Ectodermal cell (in vitro differentiated cells): ENCODE measurements around the gene YES1.
A peak's percentile ranks its signal among the peaks of the same experiment; 100 is the strongest.

ENCODE experiments used
- H3K27ac ChIP-seq: 2 replicates; pipeline ENCODE4 v1.7.0; 2013; ENCODE audit warnings: mild to moderate bottlenecking, low read depth, low read length; ENCODE audit not compliant: insufficient read depth, poor library complexity, severe bottlenecking
- H3K27me3 ChIP-seq: 2 replicates; pipeline ENCODE4 v1.7.0; 2013; ENCODE audit warnings: mild to moderate bottlenecking, low read length; ENCODE audit not compliant: insufficient read depth, control insufficient read depth, poor library complexity, severe bottlenecking
- H3K36me3 ChIP-seq: one replicate; pipeline ENCODE4 v1.7.0; 2013; ENCODE audit warnings: low read length; ENCODE audit not compliant: control insufficient read depth, insufficient read depth
- H3K4me1 ChIP-seq: one replicate; pipeline ENCODE4 v1.7.0; 2013; ENCODE audit warnings: low read length; ENCODE audit not compliant: control insufficient read depth, insufficient read depth
- H3K4me3 ChIP-seq: 2 replicates; pipeline ENCODE4 v1.7.0; 2013; ENCODE audit warnings: low read depth, low read length, control low read depth; ENCODE audit not compliant: insufficient read depth
- H3K9me3 ChIP-seq: 2 replicates; pipeline ENCODE4 v1.7.0; 2013; ENCODE audit warnings: mild to moderate bottlenecking, low read length, moderate library complexity; ENCODE audit not compliant: control insufficient read depth
- WGBS, 2 experiments: methylation state at CpG; one replicate each; pipeline ENCODE4 v1.1.7; 2013; ENCODE audit warnings: missing lambda C conversion rate in 2 of 2; 5-methylcytosine and 5-hydroxymethylcytosine counted together

Gene YES1

DNA sequence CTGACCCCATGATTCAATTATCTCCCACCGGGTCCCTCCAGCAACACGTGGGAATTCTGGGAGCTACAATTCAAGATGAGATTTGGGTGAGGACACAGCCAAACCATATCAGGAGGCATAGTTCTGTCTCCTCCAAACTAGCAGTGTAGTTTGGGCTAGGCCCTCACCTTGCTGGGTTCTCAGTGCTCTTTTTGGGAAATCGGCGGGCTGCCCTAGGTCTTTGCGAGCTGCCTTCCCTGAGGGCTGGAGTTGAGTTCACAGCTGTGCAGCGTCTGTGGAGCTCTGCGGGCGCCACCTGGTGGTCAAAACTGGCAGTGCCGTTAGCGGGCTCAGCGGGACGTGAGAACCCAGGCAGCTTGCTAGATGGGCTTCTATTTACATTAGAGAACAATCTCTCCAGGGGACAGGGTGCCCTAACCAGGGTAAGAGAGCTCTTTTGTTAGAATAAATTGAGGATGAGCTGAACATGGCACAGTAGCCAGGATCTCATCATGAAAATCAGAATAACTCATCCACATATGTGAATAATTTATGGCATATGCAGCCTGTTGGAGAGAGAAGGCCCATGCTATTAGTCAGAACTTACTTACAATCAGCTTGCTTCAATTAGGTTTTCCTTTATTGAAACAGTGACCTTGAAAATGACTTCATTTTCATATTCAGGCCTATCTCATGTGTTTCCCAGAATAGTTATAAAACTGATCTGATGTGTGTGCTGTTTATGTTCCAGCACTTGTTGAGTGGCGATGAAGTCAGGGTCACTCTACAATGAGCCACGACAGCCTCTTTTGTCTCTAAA, 27.4 kb upstream of the YES1 start:
- H3K4me3 ChIP-seq = no peak overlapping the region
- 24 to 26% methylated on average over 14 of the region's 14 CpGs for WGBS, 2 experiments

DNA sequence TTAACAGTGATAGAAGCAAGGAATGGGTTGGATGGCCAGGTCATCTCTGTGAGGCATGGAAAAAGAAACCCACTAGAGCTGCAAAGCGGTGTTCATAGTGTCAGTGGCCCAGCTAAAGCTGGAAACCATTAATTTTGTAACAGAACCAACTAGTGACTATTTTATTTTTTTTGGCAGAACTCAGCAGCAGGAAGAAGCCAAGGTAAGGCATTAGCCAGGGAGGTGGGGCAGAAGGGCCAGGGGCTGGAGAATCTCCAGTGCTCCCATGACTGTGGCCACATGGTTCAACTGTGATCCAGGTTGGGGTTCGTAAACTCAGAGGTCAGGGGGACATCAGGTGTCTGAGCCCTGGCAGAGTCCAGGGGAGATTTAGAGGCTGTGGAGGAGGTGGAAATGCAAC, 25.9 kb upstream of the YES1 start:
- Histone ChIP-seq H3K36me3 (no peaks in the 10 kb centered on the region), H3K27ac (no peak overlapping the region), H3K4me1 (no peaks in the 10 kb centered on the region), H3K27me3 (no peaks in the 10 kb centered on the region), H3K4me3 (no peak overlapping the region), H3K9me3 (no peaks in the 10 kb centered on the region)
- 87 to 94% methylated on average over 2 of the region's 2 CpGs for WGBS, 2 experiments

More for the DNA sequence above, 27.4 kb upstream of the YES1 start:
- no peak overlapping the region for H3K27ac ChIP-seq
- H3K27me3 ChIP-seq = no peaks in the 10 kb centered on the region
- no peaks in the 10 kb centered on the region for H3K9me3 ChIP-seq
- H3K4me1 ChIP-seq = no peaks in the 10 kb centered on the region
- H3K36me3 ChIP-seq = no peaks in the 10 kb centered on the region

DNA sequence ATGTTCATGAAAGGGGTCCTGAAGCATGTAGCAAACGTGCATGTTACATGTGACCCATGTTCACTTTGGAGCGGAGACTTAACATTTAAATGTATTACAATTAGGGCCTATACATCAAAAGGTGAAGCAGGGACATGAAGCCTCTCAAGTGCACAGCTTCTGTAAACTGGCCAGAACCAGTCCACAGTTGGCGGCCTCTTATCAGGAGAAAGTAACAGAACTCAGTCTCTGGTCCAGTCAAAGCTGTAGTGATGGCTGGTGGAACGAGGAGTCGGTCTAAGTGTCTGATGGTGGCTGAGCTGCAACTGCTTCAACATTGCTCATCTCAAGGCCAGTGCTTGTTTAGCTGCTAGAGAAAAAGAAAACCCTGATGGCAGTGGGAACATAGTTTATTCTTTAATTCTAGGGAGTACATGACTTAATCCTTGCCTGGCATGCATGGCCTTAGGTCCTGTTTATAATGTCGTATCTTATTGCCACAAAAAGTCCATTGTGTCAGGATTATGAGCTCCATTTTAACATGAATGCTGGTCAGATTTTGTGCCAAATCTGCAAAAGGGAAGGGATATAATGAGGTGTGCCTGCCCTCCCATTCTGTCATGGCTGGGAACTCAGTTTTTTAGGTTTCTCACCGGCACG, 22.2 kb upstream of the YES1 start:
- 93 to 97% methylated on average over 8 of the region's 8 CpGs for WGBS, 2 experiments
- no peaks in the 10 kb centered on the region for H3K9me3 ChIP-seq
- peaks cover 13% of the 10 kb centered on the region for H3K4me1 ChIP-seq
- H3K27ac ChIP-seq = no peak overlapping the region
- H3K36me3 ChIP-seq = no peaks in the 10 kb centered on the region
- no peaks in the 10 kb centered on the region for H3K27me3 ChIP-seq
- no peak overlapping the region for H3K4me3 ChIP-seq

DNA sequence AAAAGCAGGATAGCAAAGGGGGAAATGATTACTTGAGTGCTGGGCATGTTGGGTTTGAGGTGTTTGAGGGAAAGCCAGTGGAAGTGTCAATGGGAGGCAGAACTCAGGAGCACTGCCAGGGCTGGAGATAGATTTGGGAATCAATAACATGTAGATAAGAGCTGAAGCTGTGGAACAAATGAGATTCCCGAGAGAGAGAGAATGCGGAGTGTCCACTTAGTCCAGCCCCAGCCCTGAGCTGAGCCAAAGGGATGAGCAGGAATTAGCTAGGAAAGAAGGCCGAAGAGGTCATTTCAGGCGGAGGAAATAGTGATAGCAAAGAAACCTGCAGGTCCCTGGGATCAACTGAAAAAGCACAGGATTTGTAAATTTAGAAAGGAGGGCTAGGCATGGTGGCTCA, 21.2 kb upstream of the YES1 start:
- Histone ChIP-seq H3K9me3 (no peaks in the 10 kb centered on the region), H3K27me3 (no peaks in the 10 kb centered on the region), H3K36me3 (no peaks in the 10 kb centered on the region), H3K4me3 (no peak overlapping the region), H3K4me1 (peaks cover 13% of the 10 kb centered on the region), H3K27ac (no peak overlapping the region)
- WGBS, 2 experiments = 86 to 91% methylated on average over 4 of the region's 4 CpGs

DNA sequence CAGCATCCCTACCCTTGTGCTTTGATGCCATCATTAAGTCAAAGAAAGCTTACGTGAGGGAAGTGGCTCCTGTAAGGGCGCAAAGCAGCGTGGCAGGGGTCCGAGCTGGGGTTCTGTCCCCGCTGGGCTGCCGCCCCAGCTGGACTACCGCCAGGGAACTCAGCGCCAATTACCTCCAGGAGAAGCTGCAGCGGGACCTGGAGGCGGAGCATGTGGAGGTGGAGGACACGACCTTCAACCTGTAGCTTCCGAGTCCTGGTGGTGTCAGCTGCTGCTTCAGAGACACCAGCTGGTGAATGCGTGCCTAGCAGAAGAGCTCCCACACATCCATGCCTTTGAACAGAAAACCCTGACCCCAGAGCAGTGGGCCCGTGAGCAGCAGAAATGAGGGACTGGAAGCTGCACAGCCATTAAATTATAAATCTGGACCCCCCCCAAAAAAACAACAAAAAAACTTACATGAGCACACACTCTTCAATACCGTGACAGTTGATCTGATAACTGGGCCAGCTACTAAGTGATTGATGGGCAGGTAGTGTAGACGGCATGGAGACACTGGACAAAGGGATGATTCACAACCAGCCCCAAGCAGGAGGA, 20.1 kb upstream of the YES1 start:
- Histone ChIP-seq H3K27me3 (no peaks in the 10 kb centered on the region), H3K4me1 (peaks cover 13% of the 10 kb centered on the region), H3K4me3 (no peak overlapping the region), H3K27ac (no peak overlapping the region), H3K9me3 (no peaks in the 10 kb centered on the region), H3K36me3 (no peaks in the 10 kb centered on the region)
- WGBS, 2 experiments = 29 to 31% methylated on average over 16 of the region's 16 CpGs

DNA sequence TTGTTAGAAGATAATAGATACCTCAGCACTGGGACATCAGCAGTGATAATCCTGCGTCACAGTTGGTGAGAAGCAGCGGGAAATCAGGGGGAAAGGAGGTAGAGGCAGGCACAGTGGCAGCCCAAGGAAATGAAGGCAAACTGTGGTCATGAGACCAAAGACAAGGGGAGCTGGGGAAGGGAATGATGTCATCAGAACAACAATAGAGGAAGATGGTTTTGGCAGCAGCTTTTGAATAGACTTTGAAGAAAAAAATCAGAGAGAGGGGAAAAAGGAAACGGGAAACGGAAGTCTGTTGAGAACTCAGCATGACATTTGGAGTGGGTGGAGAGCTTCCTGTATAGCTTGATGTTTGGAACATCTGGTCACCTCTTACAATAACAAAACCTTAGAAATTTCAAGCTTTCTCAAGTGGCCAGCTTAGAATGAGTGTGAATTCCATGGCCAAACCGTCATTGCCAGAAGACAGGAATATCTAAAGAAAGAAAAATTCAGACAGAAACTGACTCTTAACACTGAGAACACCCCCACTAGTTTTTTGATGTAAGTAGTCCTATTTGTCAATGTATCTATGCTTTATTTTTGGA, 18.4 kb upstream of the YES1 start:
- Histone ChIP-seq H3K27me3 (no peaks in the 10 kb centered on the region), H3K36me3 (no peaks in the 10 kb centered on the region), H3K9me3 (no peaks in the 10 kb centered on the region), H3K4me1 (peaks cover 13% of the 10 kb centered on the region), H3K27ac (peak overlapping the region; percentile 63), H3K4me3 (no peak overlapping the region)
- 10 to 20% methylated on average over 5 of the region's 5 CpGs for WGBS, 2 experiments

DNA sequence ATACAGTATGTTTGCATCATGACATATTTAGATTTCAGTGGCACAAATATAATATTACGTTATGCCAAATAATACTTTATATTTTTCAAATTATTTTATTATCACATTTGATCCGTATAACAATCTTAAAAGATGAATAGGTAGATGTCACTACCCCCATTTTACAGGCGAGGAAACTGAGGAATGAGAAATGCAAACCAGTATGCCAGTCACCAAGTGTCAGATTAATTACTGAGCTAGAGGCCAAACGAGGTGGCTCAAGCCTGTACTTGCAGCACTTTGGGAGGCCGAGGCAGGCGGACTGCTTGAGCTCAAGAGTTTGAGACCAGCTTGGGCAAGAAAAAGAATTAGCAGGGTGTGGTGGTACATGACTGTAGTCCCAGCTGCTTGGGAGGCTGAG, 17.4 kb upstream of the YES1 start:
- no peaks in the 10 kb centered on the region for H3K36me3 ChIP-seq
- no peak overlapping the region for H3K27ac ChIP-seq
- H3K9me3 ChIP-seq = no peaks in the 10 kb centered on the region
- H3K4me1 ChIP-seq = peaks cover 13% of the 10 kb centered on the region
- 88 to 94% methylated on average over 5 to 6 of the region's 6 CpGs for WGBS, 2 experiments
- no peaks in the 10 kb centered on the region for H3K27me3 ChIP-seq
- no peak overlapping the region for H3K4me3 ChIP-seq

DNA sequence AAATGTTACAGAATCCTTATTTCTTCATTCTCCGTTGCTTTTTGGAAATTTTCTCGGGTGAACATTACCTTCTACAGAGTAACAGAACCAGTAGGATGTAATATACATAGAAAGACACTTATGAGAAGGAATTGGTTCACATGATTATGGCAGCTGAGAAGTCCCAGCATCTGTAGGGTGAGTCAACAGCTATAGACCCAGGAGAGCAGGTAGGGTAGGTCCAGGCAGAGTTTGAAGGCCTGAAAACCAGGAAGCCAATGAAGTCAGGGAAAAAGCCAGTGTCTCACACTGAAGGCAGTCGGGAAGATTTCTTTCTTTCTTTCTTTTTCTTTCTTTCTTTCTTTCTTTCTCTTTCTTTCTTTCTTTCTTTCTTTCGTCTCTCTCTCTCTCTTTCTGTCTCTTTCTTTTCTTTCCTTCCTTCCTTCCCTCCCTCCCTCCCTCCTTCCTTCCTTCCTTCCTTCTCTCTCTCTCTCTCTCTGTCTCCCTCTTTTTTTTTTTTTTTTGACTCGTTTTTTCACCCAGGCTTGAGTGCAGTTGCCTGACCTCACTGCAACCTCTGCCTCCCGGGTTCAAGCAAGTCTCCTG, 15.1 kb upstream of the YES1 start:
- H3K27ac ChIP-seq = no peak overlapping the region
- H3K4me1 ChIP-seq = peaks cover 13% of the 10 kb centered on the region
- no peak overlapping the region for H3K4me3 ChIP-seq
- H3K9me3 ChIP-seq = no peaks in the 10 kb centered on the region
- WGBS, 2 experiments = 87 to 89% methylated on average over 6 of the region's 6 CpGs
- no peaks in the 10 kb centered on the region for H3K36me3 ChIP-seq
- no peaks in the 10 kb centered on the region for H3K27me3 ChIP-seq

DNA sequence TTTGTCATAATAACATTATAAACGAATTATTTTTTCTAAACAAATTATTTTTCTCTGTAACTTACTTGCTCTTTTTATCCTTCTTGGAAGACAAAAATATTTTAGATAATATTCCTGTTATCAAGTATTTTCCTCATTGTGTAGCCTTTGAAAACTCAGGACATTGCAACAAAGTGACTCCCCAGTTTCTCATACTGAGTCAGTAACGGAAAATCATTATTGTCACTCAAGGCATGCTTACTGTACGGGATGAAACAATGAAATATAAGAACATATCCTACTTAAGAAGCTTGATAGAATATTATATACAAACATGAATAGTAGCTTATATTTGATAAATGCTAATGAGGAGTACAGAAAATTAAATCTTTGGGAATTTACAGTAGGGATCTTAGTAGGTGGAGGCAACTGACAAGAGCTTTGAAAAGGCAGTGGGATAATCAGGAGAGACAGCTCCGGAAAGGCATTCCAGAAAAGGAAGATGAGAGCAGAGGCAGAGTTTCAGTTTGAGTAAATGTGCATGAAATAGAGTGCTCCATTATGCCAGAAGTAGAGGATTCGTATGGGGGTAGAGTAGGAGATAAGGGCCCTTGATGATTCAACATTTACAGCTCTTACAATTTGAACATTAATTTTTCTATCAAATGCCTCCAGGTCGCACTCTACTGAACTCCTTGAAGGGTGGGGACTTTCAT, 14.0 kb upstream of the YES1 start:
- no peaks in the 10 kb centered on the region for H3K36me3 ChIP-seq
- no peak overlapping the region for H3K4me3 ChIP-seq
- H3K9me3 ChIP-seq = no peaks in the 10 kb centered on the region
- no peaks in the 10 kb centered on the region for H3K27me3 ChIP-seq
- no peak overlapping the region for H3K27ac ChIP-seq
- 84 to 91% methylated on average over 3 to 4 of the region's 6 CpGs for WGBS, 2 experiments
- H3K4me1 ChIP-seq = peaks cover 13% of the 10 kb centered on the region
